Endodermal cell (in vitro differentiated cells): Measurements from ENCODE around the gene EIPR1. TPM values are rescaled to one million over a fixed set of nuclear protein-coding genes. Genes with fewer than 3 reads are reported as not detected.

Source experiments
- DNase-seq: peaks from one replicate; pipeline ENCODE4 v3.0.0-alpha.2; 2017
- H3K27ac ChIP-seq: 2 replicates; pipeline ENCODE4 v1.5.1; 2013; ENCODE audit warnings: mild to moderate bottlenecking, low read depth, low read length, moderate library complexity
- H3K27me3 ChIP-seq: 2 replicates; pipeline ENCODE4 v1.6.1; 2013; ENCODE audit warnings: mild to moderate bottlenecking, low read length, moderate library complexity; ENCODE audit not compliant: insufficient read depth, control insufficient read depth, poor library complexity, severe bottlenecking
- H3K36me3 ChIP-seq: 2 replicates; pipeline ENCODE4 v1.7.0; 2013; ENCODE audit warnings: mild to moderate bottlenecking, low read length, moderate library complexity; ENCODE audit not compliant: control insufficient read depth, insufficient read depth
- H3K4me1 ChIP-seq: one replicate; pipeline ENCODE4 v1.7.0; 2013; ENCODE audit warnings: low read length; ENCODE audit not compliant: control insufficient read depth, insufficient read depth
- H3K4me3 ChIP-seq: 2 replicates; pipeline ENCODE4 v1.5.1; 2013; ENCODE audit warnings: mild to moderate bottlenecking, low read length, moderate library complexity
- H3K9ac ChIP-seq: 2 replicates; pipeline ENCODE4 v1.6.1; 2013; ENCODE audit warnings: mild to moderate bottlenecking, low read length, moderate library complexity; ENCODE audit not compliant: poor library complexity, severe bottlenecking; ENCODE audit errors: extremely low read depth
- H3K9me3 ChIP-seq: 2 replicates; pipeline ENCODE4 v1.6.1; 2013; ENCODE audit warnings: mild to moderate bottlenecking, low read length, moderate library complexity; ENCODE audit not compliant: control insufficient read depth
- H3K27ac Mint-ChIP-seq: 2 replicates; pipeline ENCODE4 v1.8.0; 2020; ENCODE audit warnings: mixed read lengths
- H3K27me3 Mint-ChIP-seq: 2 replicates; pipeline ENCODE4 v1.8.0; 2021; ENCODE audit warnings: mild to moderate bottlenecking, mixed read lengths; ENCODE audit not compliant: insufficient read depth
- H3K36me3 Mint-ChIP-seq: 2 replicates; pipeline ENCODE4 v1.8.0; 2020; ENCODE audit warnings: low read depth, mixed read lengths
- H3K4me1 Mint-ChIP-seq: 2 replicates; pipeline ENCODE4 v1.8.0; 2020; ENCODE audit warnings: mixed read lengths
- H3K4me3 Mint-ChIP-seq: 2 replicates; pipeline ENCODE4 v1.8.0; 2020; ENCODE audit warnings: mild to moderate bottlenecking, moderate library complexity, mixed read lengths
- H3K9me3 Mint-ChIP-seq: 2 replicates; pipeline ENCODE4 v1.8.0; 2020; ENCODE audit warnings: mild to moderate bottlenecking, mixed read lengths
- CTCF ChIP-seq: fragments of 200-600 bp; sonication (generic); conservative IDR thresholded peaks from 2 replicates; pipeline ENCODE4 v1.5.0; 2021; ENCODE audit warnings: antibody characterized with exemption, mild to moderate bottlenecking
- WGBS, 2 experiments: methylation state at CpG; one replicate each; pipeline versions ENCODE4 v1.1.5 to v1.1.7; 2013; ENCODE audit warnings: missing lambda C conversion rate in 2 of 2, mixed read lengths in 1 of 2; ENCODE audit not compliant: insufficient coverage in 1 of 2, insufficient read length in 1 of 2; 5-methylcytosine and 5-hydroxymethylcytosine counted together
- total RNA-seq, 2 donors: library from RNA; stranded (reverse); fragmentation: NEBNext Ultra II Directional in 1 of 2; extraction: Animal tissue kit (Norgen Biotek cat#: 25700) in 1 of 2; gene quantifications; 2 replicates in 1 of 2; 3 replicates in 1 of 2; pipeline ENCODE4 v1.2.1, GENCODE V29; 2021

The EIPR1 gene
- total RNA-seq, 2 donors from 2014 or later: 30.1 to 36.8 TPM

- peaks cover 19% of the 10 kb centered on the region for H3K36me3 Mint-ChIP-seq
- H3K27me3 Mint-ChIP-seq: no peaks in the 10 kb centered on the region
- Histone ChIP-seq H3K4me1 (no peaks in the 10 kb centered on the region), H3K27ac (no peak overlapping the region), H3K36me3 (peaks cover 17% of the 10 kb centered on the region), H3K9ac (no peak overlapping the region), H3K4me3 (no peak overlapping the region), H3K9me3 (no peaks in the 10 kb centered on the region), H3K27me3 (no peaks in the 10 kb centered on the region)
- no peak overlapping the region for H3K27ac Mint-ChIP-seq
- TF ChIP-seq CTCF: no peak
- no peaks in the 10 kb centered on the region for H3K4me1 Mint-ChIP-seq
- no peak overlapping the region for H3K4me3 Mint-ChIP-seq
- WGBS, 2 experiments: 96 to 97% methylated on average over 9 to 12 of the region's 12 CpGs
- H3K9me3 Mint-ChIP-seq: no peaks in the 10 kb centered on the region
- no peak for DNase-seq
Measured at GRCh38 chr2:3208591-3208990, 169.0 kb downstream of the EIPR1 start.

GRCh38 chr2:3208179-3208578 is 169.4 kb downstream of the EIPR1 start:
- H3K9me3 ChIP-seq: no peaks in the 10 kb centered on the region
- H3K9ac ChIP-seq: no peak overlapping the region
- H3K27ac ChIP-seq: no peak overlapping the region
- TF ChIP-seq CTCF: no peak
- H3K4me3 ChIP-seq: no peak overlapping the region
- H3K27me3 ChIP-seq: no peaks in the 10 kb centered on the region
- no peaks in the 10 kb centered on the region for H3K27me3 Mint-ChIP-seq
- no peaks in the 10 kb centered on the region for H3K4me1 ChIP-seq
- H3K9me3 Mint-ChIP-seq: no peaks in the 10 kb centered on the region
- no peak overlapping the region for H3K4me3 Mint-ChIP-seq
- H3K4me1 Mint-ChIP-seq: no peaks in the 10 kb centered on the region
- peaks cover 19% of the 10 kb centered on the region for H3K36me3 Mint-ChIP-seq
- peaks cover 17% of the 10 kb centered on the region for H3K36me3 ChIP-seq
- 94 to 95% methylated on average over 2 to 5 of the region's 5 CpGs for WGBS, 2 experiments
- no peak overlapping the region for H3K27ac Mint-ChIP-seq
- peak; percentile 3 for DNase-seq

- Histone ChIP-seq H3K4me1 (no peaks in the 10 kb centered on the region), H3K27ac (no peak overlapping the region), H3K9me3 (no peaks in the 10 kb centered on the region), H3K4me3 (no peak overlapping the region), H3K9ac (no peak overlapping the region), H3K27me3 (no peaks in the 10 kb centered on the region), H3K36me3 (peaks cover 12% of the 10 kb centered on the region)
- Mint-ChIP-seq H3K9me3 (no peaks in the 10 kb centered on the region), H3K27ac (no peak overlapping the region), H3K4me3 (no peak overlapping the region), H3K4me1 (no peaks in the 10 kb centered on the region), H3K36me3 (peaks cover 16% of the 10 kb centered on the region), H3K27me3 (no peaks in the 10 kb centered on the region)
- WGBS, 2 experiments: 93 to 97% methylated on average over 5 to 10 of the region's 10 CpGs
- DNase-seq: peak; percentile 14
- no peak for TF ChIP-seq CTCF
Measured at GRCh38 chr2:3207091-3207491, 170.5 kb downstream of the EIPR1 start.
